ENCODE results near the gene HNRNPR. TPM values are rescaled to one million over a fixed set of nuclear protein-coding genes. Genes with fewer than 3 reads are reported as not detected.

The HNRNPR gene
- total and polyA plus RNA-seq, 9 of the 15 experiments (the other 6 are each of a cell fraction or from before 2014, with no cell fraction given): 80.9 to 372 (median 301) TPM

DNA sequence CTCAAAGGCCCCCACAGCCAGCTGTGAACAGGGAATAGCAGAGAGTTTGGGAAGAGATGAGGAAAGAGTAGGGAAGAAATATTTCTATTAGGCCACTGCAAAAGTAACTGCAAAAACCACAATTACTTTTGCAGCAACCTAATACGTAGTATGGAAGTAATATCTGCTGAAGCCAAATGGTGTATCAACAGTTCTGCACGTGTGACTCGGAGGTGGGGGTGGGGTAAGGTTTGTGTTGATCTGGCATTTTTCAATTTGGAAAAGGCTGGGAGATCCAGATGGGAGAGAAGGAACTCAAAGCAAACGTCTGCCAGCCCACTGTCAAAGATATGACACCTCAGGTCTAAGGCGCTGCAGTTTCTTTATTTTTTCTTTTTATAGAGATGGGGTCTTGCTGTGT lies 36.6 kb upstream of the HNRNPR start:
- intact Hi-C loops (cut with micrococcal nuclease): no loop called here
- DNase-seq (ENCODE audit: extremely low read depth in 1 of 4, low spot score in 3 of 4) (no peak), ATAC-seq (no peak), FAIRE-seq (no peak)
- Histone ChIP-seq H3K4me1 (replicated peaks in 1 of 2; ENCODE audit: control insufficient read depth in 2 of 2, insufficient read depth in 2 of 2, low read length in 2 of 2) (peaks cover 26 to 42% of the 10 kb centered on the region in 2 experiments), H3K4me2 (ENCODE audit: insufficient read depth, low read length) (no peak overlapping the region), H2AFZ (ENCODE audit: low read depth, low read length) (peak overlapping the region; percentile 74), H3K4me3 (no peak overlapping the region), H3K79me2 (ENCODE audit: control insufficient read depth, insufficient read depth, low read length) (no peaks in the 10 kb centered on the region), H4K20me1 (replicated peaks; ENCODE audit: control insufficient read depth, insufficient read depth, low read length) (no peaks in the 10 kb centered on the region), H3K9me3 (replicated peaks; ENCODE audit: control insufficient read depth, insufficient read depth, low read depth, low read length) (no peaks in the 10 kb centered on the region), H3K27me3 (ENCODE audit: control insufficient read depth in 2 of 2, insufficient read depth in 2 of 2, low read length in 2 of 2) (no peaks in the 10 kb centered on the region), H3K27ac (ENCODE audit: extremely low read depth, low read depth, low read length) (no peak overlapping the region), H3K36me3 (ENCODE audit: control insufficient read depth, insufficient read depth, low read length) (no peaks in the 10 kb centered on the region), H3K9me1 (ENCODE audit: control insufficient read depth, insufficient read depth, low read length) (no peaks in the 10 kb centered on the region), H3K9ac (ENCODE audit: insufficient read depth in 1 of 2, low read depth in 2 of 2, low read length in 2 of 2) (peak overlapping the region; percentile 4 to 7; a peak in 1 of 4 replicates)
- ChIA-PET POLR2A (interaction anchor here (0.8 to 1.2 kb wide), 2 partner anchors 10 to 13 kb away, joined by 3 to 4 read pairs; no protein-coding TSS in a partner anchor), CTCF (ENCODE audit: low intra/inter-chr PET ratio) (no interaction called here)
- no TSS peak for BruUV-seq (replicated peaks)
- in situ Hi-C loops (cut with MboI): no loop called here
- WGBS (ENCODE audit: insufficient coverage, low coverage, missing lambda C conversion rate): 14% methylated on average over 5 of the region's 5 CpGs
- TF ChIP-seq CXXC5 (CRISPR knock-in tag; IDR thresholded peaks at IDR 0.05): no peak
- no peak for TF ChIP-seq FIP1L1 (IDR thresholded peaks at IDR 0.05; ENCODE audit: low read depth, low read length, poor library complexity, severe bottlenecking)
- no peak for TF ChIP-seq SMAD3 (CRISPR knock-in tag; conservative IDR thresholded peaks at IDR 0.05)
- TF ChIP-seq, protein P1, sequence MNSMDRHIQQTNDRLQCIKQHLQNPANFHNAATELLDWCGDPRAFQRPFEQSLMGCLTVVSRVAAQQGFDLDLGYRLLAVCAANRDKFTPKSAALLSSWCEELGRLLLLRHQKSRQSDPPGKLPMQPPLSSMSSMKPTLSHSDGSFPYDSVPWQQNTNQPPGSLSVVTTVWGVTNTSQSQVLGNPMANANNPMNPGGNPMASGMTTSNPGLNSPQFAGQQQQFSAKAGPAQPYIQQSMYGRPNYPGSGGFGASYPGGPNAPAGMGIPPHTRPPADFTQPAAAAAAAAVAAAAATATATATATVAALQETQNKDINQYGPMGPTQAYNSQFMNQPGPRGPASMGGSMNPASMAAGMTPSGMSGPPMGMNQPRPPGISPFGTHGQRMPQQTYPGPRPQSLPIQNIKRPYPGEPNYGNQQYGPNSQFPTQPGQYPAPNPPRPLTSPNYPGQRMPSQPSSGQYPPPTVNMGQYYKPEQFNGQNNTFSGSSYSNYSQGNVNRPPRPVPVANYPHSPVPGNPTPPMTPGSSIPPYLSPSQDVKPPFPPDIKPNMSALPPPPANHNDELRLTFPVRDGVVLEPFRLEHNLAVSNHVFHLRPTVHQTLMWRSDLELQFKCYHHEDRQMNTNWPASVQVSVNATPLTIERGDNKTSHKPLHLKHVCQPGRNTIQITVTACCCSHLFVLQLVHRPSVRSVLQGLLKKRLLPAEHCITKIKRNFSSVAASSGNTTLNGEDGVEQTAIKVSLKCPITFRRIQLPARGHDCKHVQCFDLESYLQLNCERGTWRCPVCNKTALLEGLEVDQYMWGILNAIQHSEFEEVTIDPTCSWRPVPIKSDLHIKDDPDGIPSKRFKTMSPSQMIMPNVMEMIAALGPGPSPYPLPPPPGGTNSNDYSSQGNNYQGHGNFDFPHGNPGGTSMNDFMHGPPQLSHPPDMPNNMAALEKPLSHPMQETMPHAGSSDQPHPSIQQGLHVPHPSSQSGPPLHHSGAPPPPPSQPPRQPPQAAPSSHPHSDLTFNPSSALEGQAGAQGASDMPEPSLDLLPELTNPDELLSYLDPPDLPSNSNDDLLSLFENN (IDR thresholded peaks at IDR 0.05; ENCODE audit: low read depth in 2 of 2, low read length in 2 of 2): no peak
- no peak for TF ChIP-seq ZEB2 (IDR thresholded peaks at IDR 0.05)
- no peak for TF ChIP-seq TFAM (CRISPR knock-in tag; conservative IDR thresholded peaks at IDR 0.05)
- TF ChIP-seq, protein P2, sequence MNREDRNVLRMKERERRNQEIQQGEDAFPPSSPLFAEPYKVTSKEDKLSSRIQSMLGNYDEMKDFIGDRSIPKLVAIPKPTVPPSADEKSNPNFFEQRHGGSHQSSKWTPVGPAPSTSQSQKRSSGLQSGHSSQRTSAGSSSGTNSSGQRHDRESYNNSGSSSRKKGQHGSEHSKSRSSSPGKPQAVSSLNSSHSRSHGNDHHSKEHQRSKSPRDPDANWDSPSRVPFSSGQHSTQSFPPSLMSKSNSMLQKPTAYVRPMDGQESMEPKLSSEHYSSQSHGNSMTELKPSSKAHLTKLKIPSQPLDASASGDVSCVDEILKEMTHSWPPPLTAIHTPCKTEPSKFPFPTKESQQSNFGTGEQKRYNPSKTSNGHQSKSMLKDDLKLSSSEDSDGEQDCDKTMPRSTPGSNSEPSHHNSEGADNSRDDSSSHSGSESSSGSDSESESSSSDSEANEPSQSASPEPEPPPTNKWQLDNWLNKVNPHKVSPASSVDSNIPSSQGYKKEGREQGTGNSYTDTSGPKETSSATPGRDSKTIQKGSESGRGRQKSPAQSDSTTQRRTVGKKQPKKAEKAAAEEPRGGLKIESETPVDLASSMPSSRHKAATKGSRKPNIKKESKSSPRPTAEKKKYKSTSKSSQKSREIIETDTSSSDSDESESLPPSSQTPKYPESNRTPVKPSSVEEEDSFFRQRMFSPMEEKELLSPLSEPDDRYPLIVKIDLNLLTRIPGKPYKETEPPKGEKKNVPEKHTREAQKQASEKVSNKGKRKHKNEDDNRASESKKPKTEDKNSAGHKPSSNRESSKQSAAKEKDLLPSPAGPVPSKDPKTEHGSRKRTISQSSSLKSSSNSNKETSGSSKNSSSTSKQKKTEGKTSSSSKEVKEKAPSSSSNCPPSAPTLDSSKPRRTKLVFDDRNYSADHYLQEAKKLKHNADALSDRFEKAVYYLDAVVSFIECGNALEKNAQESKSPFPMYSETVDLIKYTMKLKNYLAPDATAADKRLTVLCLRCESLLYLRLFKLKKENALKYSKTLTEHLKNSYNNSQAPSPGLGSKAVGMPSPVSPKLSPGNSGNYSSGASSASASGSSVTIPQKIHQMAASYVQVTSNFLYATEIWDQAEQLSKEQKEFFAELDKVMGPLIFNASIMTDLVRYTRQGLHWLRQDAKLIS (CRISPR knock-in tag; IDR thresholded peaks at IDR 0.05): no peak
- no peak for TF ChIP-seq MBD2 (IDR thresholded peaks at IDR 0.05; ENCODE audit: borderline replicate concordance, low read depth)
- TF ChIP-seq ZNF212 (CRISPR knock-in tag; IDR thresholded peaks at IDR 0.05): no peak
- TF ChIP-seq XRCC3 (IDR thresholded peaks at IDR 0.05): no peak
- no peak for TF ChIP-seq ZNF263 (CRISPR knock-in tag; IDR thresholded peaks at IDR 0.05; ENCODE audit: borderline replicate concordance)
- no peak for TF ChIP-seq CLOCK (CRISPR knock-in tag; IDR thresholded peaks at IDR 0.05; ENCODE audit: borderline replicate concordance)
- no peak for TF ChIP-seq STAT5A (IDR thresholded peaks at IDR 0.05; ENCODE audit: borderline replicate concordance, low read length)
- peak; percentile 24; the same call in 1 of the 2 replicates for TF ChIP-seq MAFF (IDR thresholded peaks at IDR 0.05; ENCODE audit: low read length)

Data from K562 (cell line).